M059J (cell line): ENCODE results near the gene CPA4. TPM values are rescaled to one million over a fixed set of nuclear protein-coding genes. Genes with fewer than 3 reads are reported as not detected.
"Not testable (repeated sequence)": the region's sequence is repeated elsewhere in the genome, so short reads cannot be mapped to it uniquely, and the experiment has no call there.

Experiments used
- DNase-seq: peaks from one replicate; pipeline ENCODE4 v3.0.0-alpha.2; 2012; ENCODE audit warnings: low read depth
- total RNA-seq: library from RNA; depleted of rRNA; stranded (reverse); fragments of >200 nt; shearing (Covaris generic); gene quantifications from 2 replicates; pipeline ENCODE4 v1.2.3, GENCODE V29; 2014; rRNA removed

Gene CPA4, protein sequence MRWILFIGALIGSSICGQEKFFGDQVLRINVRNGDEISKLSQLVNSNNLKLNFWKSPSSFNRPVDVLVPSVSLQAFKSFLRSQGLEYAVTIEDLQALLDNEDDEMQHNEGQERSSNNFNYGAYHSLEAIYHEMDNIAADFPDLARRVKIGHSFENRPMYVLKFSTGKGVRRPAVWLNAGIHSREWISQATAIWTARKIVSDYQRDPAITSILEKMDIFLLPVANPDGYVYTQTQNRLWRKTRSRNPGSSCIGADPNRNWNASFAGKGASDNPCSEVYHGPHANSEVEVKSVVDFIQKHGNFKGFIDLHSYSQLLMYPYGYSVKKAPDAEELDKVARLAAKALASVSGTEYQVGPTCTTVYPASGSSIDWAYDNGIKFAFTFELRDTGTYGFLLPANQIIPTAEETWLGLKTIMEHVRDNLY
- 564 and 723 TPM in 2 replicates for total RNA-seq

DNA sequence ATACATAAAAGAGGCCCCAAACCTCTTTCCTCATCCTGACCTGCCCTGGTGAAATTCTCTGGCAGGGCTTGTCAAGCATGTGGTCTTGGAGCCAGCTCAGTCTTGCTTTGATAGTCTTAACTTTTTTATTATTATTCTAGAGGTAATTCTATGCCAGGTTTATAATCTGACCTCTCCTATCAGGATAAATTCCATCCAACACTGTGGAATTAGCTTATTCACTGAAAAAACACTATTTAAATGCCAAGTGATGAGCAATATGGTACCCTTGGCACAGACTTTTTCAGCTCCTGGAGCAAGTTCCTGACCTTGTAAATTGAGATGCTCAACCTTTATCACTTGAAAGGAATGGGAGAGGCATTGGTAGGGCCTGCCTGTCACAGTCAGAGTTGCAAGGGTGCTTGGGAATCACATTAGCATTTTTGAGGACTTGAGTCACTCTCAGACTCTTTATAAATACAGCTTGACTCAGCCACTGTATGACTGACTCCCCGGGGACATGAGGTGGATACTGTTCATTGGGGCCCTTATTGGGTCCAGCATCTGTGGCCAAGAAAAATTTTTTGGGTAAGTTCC, at the start of gene CPA4:
CPA4 (plus strand) TSS at position 480 of the 576 bp plus-strand sequence; CDS start at position 500, 20 bp downstream.
- peak; percentile 99 for DNase-seq

- peak; percentile 51 for DNase-seq
Observed at GRCh38 chr7:130243486-130243885, 49.5 kb upstream of the CPA4 start.

- not testable (repeated sequence) for DNase-seq
Observed at GRCh38 chr7:130246491-130246890, 46.5 kb upstream of the CPA4 start.

GRCh38 chr7:130248842-130249241, 44.1 kb upstream of the CPA4 start:
- DNase-seq = not testable (repeated sequence)

DNA sequence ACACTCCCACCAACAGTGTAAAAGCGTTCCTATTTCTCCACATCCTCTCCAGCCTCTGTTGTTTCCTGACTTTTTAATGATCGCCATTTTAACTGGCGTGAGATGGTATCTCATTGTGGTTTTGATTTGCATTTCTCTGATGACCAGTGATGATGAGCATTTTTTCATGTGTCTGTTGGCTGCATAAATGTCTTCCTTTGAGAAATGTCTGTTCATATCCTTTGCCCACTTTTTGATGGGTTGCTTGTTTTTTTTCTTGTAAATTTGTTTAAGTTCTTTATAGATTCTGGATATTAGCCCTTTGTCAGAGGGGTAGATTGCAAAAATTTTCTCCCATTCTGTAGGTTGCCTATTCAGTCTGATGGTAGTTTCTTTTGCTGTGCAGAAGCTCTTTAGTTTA, 43.3 kb upstream of the CPA4 start:
- not testable (repeated sequence) for DNase-seq

GRCh38 chr7:130254555-130254954, 38.4 kb upstream of the CPA4 start:
- no peak for DNase-seq

- no peak for DNase-seq
Observed at GRCh38 chr7:130256704-130257103, 36.3 kb upstream of the CPA4 start.

DNA sequence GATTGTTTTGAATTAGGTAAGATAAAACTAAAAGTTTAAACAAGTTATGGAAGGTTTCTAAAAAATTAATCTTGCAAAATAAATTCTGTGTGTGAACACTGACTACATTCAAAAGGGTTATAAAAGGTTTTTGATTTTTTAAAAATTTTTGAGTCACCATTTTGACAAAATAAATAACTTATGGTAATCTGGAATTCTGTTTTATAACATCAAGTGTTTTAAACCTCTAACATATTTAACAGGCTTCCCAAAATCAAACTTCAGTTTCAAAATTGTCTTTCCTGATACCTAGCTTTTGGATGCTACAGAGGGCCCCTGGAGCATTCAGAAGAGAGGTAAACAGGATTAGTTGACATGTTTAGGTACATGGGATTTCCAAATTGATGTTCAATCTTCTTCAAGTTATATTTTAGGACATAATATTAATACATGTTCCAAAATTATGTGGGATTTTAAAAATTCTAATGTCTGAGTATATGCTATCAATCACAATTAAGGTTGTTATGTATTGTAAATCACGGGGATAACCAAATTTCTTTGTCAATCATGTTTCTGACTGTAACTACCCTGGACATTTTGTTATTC, 34.4 kb upstream of the CPA4 start:
- DNase-seq = no peak

GRCh38 chr7:130262448-130262847, 30.5 kb upstream of the CPA4 start:
- no peak for DNase-seq

GRCh38 chr7:130263130-130263529, 29.8 kb upstream of the CPA4 start:
- DNase-seq = no peak

- peak; percentile 69 for DNase-seq
Observed at GRCh38 chr7:130266258-130266960, 26.6 kb upstream of the CPA4 start, which contains the start of gene CPA2. CPA2 (plus strand) TSS chr7:130266863; CDS start chr7:130266882, 19 bp downstream.

GRCh38 chr7:130266961-130267321, 26.0 kb upstream of the CPA4 start:
- no peak for DNase-seq

DNA sequence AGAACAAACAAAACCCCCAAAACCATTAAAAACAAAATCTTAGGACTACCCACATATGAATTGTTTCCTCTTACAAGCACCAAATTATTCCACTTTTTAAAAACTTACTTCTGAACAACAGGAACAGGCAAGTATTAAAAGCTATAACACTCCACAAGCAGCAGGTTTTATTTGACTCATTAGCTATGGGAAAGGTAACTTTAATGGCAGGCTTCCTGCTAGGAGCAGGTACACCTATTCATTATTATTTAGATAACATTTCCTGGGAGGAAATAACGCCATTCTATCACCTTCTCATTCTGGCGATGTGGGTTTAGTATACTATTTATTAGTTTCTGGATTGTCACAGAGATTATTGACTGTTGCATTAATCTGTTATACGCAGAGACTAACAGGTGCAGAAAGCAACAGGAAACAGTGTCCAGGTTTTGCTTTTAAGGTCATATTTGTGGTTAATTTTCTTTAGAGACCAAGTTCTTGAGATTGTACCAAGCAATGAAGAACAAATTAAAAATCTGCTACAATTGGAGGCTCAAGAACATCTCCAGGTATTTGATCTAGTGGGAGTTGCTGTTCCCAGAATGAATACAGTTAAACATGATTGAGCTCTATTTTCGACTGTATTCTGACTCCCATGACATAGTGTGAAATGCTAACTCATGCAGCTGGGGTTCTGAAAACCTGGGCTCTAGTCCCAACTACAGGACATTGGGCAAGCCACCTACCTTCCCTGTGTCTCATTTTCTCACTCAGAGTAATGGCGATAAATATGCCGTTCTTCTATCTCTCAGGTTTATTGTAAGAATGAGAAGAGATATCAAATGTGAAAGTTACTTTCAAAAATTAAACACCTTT, 24.3 kb upstream of the CPA4 start:
- no peak for DNase-seq

- no peak for DNase-seq
Observed at GRCh38 chr7:130269318-130269694, 23.7 kb upstream of the CPA4 start.

GRCh38 chr7:130270947-130271800, 21.8 kb upstream of the CPA4 start:
- no peak for DNase-seq

- no peak for DNase-seq
Observed at GRCh38 chr7:130272381-130273080, 20.4 kb upstream of the CPA4 start.

GRCh38 chr7:130273081-130273932, 19.7 kb upstream of the CPA4 start:
- peak; percentile 77 for DNase-seq

GRCh38 chr7:130273933-130274255, 19.1 kb upstream of the CPA4 start:
- peak; percentile 56 for DNase-seq

GRCh38 chr7:130274296-130274695, 18.7 kb upstream of the CPA4 start:
- no peak for DNase-seq
